Ammon's horn (tissue), 1 donor: ENCODE measurements around the gene B3GALNT2.

Experiments
- DNase-seq: peaks from one replicate; pipeline ENCODE4 v3.0.0-alpha.2; 2016; ENCODE audit warnings: low spot score

Gene B3GALNT2

DNA sequence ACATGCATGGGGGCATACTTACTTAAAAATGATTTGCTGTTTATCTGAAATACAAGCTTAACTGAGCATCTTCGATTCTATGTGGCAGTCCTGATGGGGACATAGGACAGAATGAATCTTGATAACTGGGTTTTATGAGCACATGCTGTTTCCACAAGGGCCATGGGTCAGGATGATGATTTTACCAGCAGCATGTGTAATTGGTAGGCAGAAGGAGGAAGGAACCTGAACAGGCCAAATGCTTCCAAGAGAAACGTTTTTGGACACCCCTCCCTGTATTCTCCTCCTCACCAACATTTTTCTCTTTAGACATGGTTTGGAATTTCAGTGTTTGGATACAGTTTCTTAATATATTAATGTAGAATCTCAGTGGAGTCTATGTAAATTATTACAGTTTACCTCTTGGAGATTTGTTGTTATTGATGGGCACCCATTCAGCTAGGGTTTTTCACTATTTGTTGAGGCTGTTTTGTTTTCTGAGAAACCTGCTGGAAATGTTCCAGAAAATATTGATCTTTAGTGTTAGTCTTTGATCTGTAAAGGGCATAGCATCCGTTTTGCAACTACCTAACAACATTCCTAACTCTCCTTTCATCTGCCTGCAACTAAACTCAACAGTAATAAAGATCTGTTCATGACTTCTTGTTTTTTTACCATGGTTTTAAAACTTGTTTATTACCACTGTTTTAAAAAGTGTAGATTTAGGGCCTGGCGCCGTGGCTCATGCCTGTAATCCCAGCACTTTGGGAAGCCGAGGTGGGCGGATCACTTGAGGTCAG lies 95.0 kb downstream of the B3GALNT2 start:
- no peak for DNase-seq

DNA sequence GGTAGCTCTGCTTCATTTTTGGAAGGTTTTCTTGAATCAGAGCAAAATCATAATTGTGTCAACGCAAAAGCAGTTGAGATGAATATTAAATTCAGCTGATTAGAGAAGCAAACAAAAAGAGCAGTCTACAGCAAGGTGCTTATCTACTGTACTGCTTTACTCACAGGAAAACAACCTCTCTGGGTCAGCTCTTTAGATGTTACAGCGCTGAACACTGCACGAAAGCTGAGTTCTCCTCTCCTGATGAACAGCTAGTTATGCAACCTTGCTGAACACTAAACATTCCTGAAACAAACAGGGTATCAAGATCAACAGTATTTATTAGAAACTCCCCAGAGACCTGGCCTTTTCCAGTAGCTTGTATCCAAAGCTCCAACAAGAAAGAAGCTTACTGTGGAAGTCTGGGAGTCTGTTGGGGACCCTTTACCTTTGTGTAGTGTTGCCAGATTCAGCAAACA lies 95.7 kb downstream of the B3GALNT2 start:
- no peak for DNase-seq

DNA sequence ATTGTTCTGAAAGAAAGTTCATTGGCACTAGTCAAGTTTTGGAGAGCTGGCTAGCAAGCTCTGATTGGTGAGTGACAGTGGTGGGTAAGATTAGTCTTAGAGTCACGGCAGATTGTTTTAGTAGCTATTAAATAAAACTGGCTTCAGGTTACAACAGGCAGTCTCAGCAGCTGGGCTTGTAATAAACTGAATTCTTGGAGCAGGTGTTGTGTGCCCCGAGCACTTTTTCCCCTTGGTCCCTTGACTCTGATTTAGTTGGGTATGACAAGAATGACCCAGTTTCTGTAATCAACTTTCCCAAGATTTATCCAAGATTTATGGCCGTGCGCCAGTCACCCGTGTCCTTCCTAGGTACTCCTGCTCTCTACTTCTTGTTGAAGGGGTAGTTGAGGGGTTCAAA lies 96.8 kb downstream of the B3GALNT2 start:
- DNase-seq = no peak

DNA sequence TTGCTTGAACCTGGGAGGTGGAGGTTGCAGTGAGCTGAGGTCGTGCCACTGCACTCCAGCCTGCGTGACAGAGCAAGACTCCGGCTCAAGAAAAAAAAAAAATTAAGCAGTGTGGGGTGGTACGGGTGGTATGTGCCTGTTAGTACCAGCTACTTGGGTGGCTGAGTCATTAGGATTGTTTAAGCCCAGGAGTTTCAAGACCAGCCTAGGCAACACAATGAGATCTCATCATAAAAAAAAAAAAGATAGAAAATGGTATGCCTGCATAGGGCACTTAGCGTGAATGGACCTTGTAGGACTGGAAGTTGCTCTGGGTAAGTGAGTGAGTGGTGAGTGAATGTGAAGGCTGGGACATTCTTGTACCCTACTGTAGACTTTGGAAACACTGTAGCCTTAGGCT lies 100.1 kb downstream of the B3GALNT2 start:
- DNase-seq = no peak

DNA sequence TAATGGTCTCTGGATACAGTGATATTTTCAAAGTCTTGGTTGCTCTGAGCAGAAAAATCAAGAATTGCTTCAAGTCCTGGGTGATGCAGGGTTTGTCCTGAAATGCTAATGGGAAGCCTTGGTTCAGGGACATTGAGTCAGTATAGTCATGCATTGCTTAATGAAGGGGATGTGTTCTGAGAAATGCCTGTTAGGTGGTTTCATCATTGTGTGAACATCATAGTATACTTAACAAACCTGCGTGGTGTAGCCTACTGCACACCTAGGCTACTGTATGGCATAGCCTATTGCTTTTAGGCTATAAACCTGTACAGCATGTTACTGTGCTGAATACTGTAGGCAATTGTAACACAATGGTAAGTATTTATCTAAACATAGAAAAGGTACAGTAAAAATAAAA lies 100.7 kb downstream of the B3GALNT2 start:
- no peak for DNase-seq

DNA sequence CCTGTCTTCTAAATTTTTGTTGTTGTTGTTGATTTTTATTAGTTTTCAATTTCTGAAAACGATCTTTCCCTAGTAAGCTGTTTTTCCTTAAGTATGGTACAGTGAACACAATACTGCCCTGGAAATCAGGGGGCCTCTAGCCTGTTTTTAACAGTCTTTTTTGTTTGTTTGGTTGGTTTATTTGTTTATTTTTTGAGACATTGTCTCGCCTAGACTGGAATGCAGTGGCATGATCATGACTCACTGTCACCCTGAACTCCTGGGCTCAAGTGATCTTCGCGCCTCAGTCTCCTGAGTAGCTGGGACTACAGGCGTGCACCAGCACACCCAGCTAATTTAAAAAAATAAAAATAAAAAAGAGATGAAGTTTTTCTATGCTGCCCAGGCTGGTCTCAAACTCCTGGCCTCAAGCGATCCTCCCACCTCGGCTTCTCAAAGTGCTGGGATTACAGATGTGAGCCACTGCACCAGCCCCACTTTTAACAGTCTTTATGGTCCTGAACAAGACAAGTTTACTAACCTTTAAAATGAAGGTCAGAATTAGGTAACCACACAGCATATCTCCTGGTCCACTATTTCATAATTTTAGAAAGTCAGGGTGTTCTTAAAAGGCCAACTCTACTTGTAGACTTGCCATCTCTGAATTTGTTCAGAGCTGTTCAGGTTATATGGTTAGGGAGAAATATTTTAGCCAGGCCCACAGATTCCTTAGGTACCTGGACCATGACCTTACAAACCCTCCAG lies 101.6 kb downstream of the B3GALNT2 start:
- DNase-seq = no peak

DNA sequence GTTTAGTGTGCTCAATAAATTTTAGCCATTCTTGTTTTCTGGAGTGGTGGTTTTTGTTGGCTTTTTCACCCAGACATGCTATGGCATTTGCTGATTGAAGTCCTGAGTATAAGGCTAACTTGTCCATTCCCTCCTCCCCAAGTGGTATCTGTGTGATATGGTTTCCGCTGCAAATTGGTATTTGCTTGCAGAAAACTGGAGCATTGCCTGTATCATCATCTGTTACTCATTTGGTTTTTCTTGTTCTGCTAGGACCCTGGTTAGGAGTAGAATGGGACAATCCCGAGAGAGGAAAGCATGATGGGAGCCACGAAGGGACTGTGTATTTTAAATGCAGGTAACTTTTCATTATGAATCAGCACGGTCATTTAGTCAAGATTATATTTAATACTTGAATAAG lies 103.0 kb downstream of the B3GALNT2 start:
- DNase-seq = no peak
